ENCODE data around the gene NOX5. TPM values are rescaled to one million over a fixed set of nuclear protein-coding genes. Genes with fewer than 3 reads are reported as not detected.

The NOX5 gene
- total and polyA plus RNA-seq, 10 of the 15 experiments (the other 5 are each of a cell fraction or from before 2014, with no cell fraction given) = not detected

GRCh38 chr15:69037482-69037881, 23.0 kb downstream of the NOX5 start:
- intact Hi-C loops (cut with micrococcal nuclease; ENCODE audit: unreplicated experiment) (loop anchor here (5.0 kb wide), 1 partner anchor 355 kb away; no protein-coding TSS in a partner anchor), in situ Hi-C loops (cut with MboI) (no loop called here)
- ChIA-PET SMC1A (ENCODE audit: uncharacterized antibody, unreplicated experiment) (no interaction called here), CTCF (interaction anchor here (1.1 to 4.6 kb wide), 3 partner anchors 11 to 357 kb away, joined by 3 to 25 read pairs (median 3); no protein-coding TSS in a partner anchor), RAD21 (ENCODE audit: unreplicated experiment) (no interaction called here), POLR2A (no interaction called here)
- no TSS peak for BruUV-seq (replicated peaks)
- H4K20me1 ChIP-seq (ENCODE audit: control insufficient read depth, insufficient read depth) = no peaks in the 10 kb centered on the region
- no peak overlapping the region for H3K4me3 ChIP-seq
- H3K79me2 ChIP-seq (ENCODE audit: control insufficient read depth, insufficient read depth, low read length) = no peaks in the 10 kb centered on the region
- no peak overlapping the region for H3K4me2 ChIP-seq (ENCODE audit: control insufficient read depth, insufficient read depth)
- no peaks in the 10 kb centered on the region for H3K9me3 ChIP-seq (replicated peaks; ENCODE audit: control insufficient read depth, insufficient read depth, low read length)
- H3K9ac ChIP-seq (ENCODE audit: control insufficient read depth, insufficient read depth, low read length) = no peak overlapping the region
- FAIRE-seq (no peak), ATAC-seq (no peak), DNase-seq (ENCODE audit: low read depth, low spot score) (no peak)
- no peak overlapping the region for H2AFZ ChIP-seq (ENCODE audit: control insufficient read depth, low read depth, low read length)
- H3K27me3 ChIP-seq (replicated peaks in 1 of 2; ENCODE audit: control insufficient read depth in 2 of 2, insufficient read depth in 2 of 2, low read length in 1 of 2) = peaks cover 0 to 2% of the 10 kb centered on the region in 2 experiments; a peak in 1 of 4 replicates
- no peak overlapping the region for H3K27ac ChIP-seq (ENCODE audit: control insufficient read depth, insufficient read depth)
- no peaks in the 10 kb centered on the region for H3K4me1 ChIP-seq (ENCODE audit: control insufficient read depth, insufficient read depth, low read length)
- H3K36me3 ChIP-seq (ENCODE audit: control insufficient read depth in 2 of 2, insufficient read depth in 2 of 2, low read length in 1 of 2) = no peaks in the 10 kb centered on the region
- TF ChIP-seq SREBF1 (IDR thresholded peaks at IDR 0.05; ENCODE audit: low read length) = no peak
- no peak for TF ChIP-seq HSF1 (IDR thresholded peaks at IDR 0.05; ENCODE audit: low read depth, low read length)
- TF ChIP-seq HDGF (IDR thresholded peaks at IDR 0.05) = no peak
- no peak for TF ChIP-seq BMI1 (IDR thresholded peaks at IDR 0.05; ENCODE audit: borderline replicate concordance)
- no peak for TF ChIP-seq USF2 (IDR thresholded peaks at IDR 0.05; ENCODE audit: borderline replicate concordance, low read depth, low read length)
- TF ChIP-seq CHD4 (IDR thresholded peaks at IDR 0.05) = no peak
- TF ChIP-seq SUZ12 (IDR thresholded peaks at IDR 0.05; ENCODE audit: unreplicated experiment) = no peak
- TF ChIP-seq SPI1 (IDR thresholded peaks at IDR 0.05; ENCODE audit: borderline replicate concordance, insufficient read depth, low read depth, low read length) = no peak
- no peak for TF ChIP-seq HDAC6 (IDR thresholded peaks at IDR 0.05; ENCODE audit: unreplicated experiment)
